NCI-H2029 (cell line): Measurements from ENCODE around the gene TDRD10.
"Not testable (repeated sequence)": the region's sequence is repeated elsewhere in the genome, so short reads cannot be mapped to it uniquely, and the experiment has no call there.

Source experiments
- DNase-seq: peaks from one replicate; lab custom pipeline; 2025; lab: John Stamatoyannopoulos, UW

Gene TDRD10

DNA sequence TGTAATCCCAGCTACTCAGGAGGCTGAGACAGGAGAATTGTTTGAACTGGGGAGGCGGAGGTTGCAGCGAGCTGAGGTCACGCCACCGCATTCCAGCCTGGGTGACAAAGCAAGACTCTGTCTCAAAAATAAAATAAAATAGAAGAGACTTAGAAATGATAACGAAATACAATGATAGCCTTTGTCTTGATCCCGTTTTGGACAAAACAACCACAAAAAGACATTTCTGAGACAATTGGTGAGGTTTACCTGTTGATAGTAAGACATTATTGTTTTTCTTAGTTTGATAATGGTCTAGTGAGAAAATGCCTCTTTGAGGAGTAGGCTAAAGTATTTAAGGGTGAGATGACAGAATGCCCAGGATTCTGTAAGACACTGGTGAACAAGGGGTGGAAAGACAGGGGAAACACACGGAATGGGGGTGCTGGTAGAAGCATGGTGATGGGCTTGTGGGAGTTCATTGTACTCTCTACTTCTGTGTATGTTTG is 12.1 kb downstream of the TDRD10 start:
- no peak for DNase-seq

GRCh38 chr1:154517661-154518060 is 15.6 kb downstream of the TDRD10 start:
- no peak for DNase-seq

DNA sequence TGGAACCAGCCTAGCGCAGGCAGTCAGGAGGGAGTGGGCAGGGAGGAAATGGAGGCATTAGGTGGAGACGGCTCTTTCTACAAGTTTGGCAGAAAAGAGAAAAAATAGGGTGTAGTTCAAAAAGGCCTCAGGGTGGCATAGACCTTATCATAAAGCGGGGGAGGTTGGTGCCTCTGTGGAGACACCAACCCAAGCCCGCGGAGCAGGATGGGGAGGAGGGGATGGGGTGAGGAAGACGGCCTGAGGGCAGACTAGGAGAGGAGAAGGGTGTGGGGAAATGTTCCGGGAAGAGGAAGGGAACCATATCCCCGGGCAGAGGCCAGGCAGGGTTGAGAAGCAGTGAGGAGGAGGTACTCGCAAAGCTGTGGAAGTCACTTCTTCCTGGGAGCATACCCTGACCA is 17.6 kb downstream of the TDRD10 start:
- no peak for DNase-seq

DNA sequence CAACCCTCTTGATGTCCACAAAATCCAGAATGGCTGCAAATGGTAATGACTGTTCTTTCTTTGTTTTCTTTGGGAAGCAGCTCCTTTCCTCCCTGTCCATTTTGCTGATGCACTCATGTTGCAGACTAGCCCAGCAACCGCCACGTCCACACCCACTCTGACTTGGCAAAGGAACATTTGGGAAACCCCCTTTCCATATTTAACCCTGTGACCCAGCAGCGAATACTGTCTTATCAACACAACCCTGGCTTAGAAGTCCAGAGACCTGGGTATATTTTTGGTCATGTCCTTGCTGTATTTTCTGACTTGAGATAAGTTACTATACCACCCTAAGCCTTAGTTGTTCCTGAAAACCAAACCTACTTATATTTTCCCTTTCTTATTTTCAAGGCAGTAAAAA is 18.3 kb downstream of the TDRD10 start:
- DNase-seq = no peak

GRCh38 chr1:154521695-154522094 is 19.7 kb downstream of the TDRD10 start:
- peak; percentile 56 for DNase-seq

GRCh38 chr1:154524881-154525280 is 22.9 kb downstream of the TDRD10 start:
- DNase-seq = no peak

DNA sequence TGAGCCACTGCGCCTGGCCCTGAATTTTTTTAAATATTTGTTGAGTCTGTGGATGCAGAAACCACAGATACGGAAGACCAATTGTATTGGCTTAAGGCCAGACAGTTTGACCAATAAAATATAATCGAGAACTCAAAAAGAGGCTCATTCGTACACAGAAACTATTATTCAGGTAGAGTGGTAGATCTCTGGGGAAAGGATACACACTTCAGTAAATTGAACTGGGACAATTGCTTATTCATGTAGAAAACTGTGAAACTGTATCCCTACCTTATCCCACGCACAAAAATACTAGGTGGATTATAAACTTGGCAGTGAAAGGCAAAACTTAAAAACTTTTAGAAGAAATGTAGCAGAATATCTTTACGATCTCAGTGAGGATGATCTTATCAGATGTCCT is 25.2 kb downstream of the TDRD10 start:
- DNase-seq = peak; percentile 41

GRCh38 chr1:154529308-154529707 is 27.3 kb downstream of the TDRD10 start:
- no peak for DNase-seq

DNA sequence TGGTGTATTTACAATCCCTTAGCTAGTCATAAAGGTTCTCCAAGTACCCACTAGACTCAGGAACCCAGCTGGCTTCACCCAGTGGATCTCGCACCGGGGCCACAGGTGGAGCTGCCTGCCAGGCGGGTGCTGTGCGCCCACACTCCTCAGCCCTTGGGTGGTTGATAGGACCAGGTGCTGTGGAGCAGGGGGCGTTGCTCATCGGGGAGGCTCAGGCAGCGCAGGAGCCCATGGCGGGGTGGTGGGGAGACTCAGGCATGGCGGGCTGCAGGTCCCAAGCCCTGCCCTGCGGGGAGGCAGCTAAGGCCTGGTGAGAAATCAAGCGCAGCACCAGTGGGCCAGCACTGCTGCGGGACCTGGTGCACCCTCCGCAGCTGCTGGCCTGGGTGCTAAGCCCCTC is 29.9 kb downstream of the TDRD10 start:
- not testable (repeated sequence) for DNase-seq

- no peak for DNase-seq
Observed at GRCh38 chr1:154533952-154534844, 32.2 kb downstream of the TDRD10 start.

- DNase-seq = no peak
Observed at GRCh38 chr1:154536570-154536969, 34.6 kb downstream of the TDRD10 start.

DNA sequence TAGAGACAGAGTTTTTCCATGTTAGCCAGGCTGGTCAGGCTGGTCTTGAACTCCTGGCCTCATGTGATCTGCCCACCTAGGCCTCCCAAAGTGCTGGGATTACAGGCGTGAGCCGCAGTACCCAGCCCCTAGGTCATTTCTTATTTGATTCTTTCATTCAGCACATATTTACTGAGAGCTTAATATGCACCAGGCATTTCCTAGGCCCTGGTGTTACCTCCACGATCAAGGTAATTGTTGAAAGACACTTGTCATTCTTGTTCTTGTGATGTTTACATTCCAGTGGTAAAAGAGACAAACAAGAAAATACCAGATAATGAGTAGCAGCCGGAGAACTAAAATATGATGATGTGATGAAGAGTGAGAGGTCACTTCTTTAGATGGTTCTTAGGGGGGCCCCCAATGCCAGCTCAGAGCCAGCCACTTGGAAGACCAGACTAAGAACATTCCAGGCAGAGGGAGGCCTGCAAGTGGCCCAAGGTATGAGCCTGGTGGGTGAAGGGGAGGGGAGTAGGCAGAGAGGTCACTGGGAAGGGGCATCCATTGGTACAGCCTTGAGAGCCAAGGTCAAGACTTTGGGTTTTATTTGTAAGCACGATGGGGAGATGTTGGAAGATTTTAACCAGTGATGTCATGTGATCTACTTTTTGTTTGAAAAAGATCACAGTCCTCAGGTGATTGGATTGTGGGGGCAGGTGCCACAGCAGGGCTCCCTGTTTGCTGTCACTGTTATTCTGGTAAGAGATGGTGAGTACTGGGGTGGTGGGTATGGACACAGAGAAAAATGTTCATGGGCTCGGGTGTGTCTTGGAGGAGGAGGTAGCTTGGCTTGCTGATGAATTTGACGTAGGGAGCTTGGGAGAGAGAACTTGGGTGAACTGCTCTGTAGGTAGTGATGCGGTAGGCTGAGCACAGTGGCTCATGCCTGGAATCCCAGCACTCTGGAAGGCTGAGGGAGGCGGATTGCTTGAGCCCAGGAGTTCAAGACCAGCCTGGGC is 37.8 kb downstream of the TDRD10 start:
- no peak for DNase-seq

DNA sequence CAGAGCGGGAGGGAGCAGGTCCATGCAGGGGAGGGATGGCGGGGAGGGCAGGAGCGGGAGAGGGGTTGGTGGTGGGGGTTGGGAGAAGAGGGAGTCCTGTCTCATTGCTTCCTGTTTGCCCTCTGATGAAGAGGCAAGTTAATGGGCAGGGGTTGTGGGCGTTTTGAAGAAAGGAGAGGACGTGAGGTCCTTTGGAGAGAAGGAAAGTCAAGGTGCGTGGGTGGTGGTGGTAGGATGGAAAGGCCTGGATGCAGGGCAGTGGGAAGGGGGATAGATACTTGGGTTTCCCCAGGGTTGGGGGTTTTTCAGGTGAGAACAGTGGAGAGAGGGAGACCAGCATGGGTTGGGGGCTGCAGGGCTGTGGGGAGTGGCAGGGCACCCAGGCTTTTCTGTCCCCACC is 39.2 kb downstream of the TDRD10 start:
- DNase-seq = no peak

DNA sequence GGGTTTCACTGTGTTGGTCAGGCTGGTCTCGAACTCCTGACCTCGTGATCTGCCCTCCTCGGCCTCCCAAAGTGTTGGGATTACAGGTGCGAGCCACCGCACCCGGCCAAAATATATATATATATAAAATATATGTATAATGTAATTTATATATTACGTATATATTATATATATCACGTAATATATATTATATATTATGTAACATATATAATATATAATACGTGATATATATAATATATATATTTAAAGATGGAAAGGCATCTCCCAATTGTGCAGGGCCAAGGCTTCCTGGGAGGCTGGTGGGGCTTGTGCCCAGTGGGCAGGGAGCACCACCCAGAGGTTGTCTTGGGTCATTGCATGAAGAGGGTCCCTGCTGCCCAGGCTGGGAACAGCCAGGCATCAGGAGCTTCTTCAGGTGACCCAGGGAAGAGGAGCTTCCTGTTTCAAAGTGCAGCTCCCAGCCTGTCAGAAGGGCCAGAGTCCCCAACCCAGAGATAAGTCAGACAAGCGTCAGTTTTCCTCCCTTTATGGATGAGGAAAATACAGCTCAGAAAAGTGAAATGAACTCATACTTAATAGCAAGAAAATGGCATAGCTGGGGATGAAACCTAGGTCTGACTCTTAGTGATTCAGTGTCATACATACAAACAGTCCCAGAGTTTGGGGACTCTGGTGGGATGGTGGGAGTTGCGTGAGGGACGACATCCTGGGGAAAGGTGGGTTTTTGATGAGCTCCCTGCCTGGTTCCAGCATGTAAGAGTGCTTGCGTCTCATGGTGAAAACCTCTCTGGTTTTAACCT is 44.4 kb downstream of the TDRD10 start:
- peak; percentile 64 for DNase-seq

GRCh38 chr1:154547105-154547732 is 45.2 kb downstream of the TDRD10 start:
- DNase-seq = no peak

GRCh38 chr1:154548028-154548427 is 46.0 kb downstream of the TDRD10 start:
- DNase-seq = no peak

DNA sequence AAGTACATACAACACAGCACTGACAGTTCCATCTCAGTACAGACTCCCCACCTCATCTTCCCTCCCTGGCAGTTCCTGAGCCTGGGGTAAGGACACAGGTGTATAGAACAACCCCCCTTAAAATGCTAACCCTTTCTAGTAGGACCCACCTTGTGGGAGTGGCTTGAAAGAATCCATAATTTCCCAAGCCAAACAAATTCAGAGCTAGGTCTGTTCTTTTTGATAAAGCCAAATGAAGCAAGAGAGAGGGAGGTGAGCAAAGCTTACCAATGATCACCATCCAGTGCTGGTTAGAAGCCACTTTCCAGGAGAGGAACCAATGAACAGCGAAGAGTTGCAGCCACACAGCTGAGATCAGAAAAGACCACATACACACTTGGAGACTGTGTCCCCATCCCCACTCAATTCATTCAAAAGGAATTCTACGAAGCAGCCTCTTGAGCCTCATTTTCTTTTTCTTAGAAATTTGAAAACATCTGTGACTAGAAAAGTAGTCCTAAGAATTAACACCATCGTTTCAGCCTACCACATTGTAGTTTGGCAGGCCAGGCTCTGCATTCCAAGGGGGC is 47.3 kb downstream of the TDRD10 start:
- no peak for DNase-seq

- DNase-seq = no peak
Observed at GRCh38 chr1:154550070-154550469, 48.1 kb downstream of the TDRD10 start.

GRCh38 chr1:154550657-154551056 is 48.6 kb downstream of the TDRD10 start:
- no peak for DNase-seq

- no peak for DNase-seq
Observed at GRCh38 chr1:154551474-154551873, 49.5 kb downstream of the TDRD10 start.

DNA sequence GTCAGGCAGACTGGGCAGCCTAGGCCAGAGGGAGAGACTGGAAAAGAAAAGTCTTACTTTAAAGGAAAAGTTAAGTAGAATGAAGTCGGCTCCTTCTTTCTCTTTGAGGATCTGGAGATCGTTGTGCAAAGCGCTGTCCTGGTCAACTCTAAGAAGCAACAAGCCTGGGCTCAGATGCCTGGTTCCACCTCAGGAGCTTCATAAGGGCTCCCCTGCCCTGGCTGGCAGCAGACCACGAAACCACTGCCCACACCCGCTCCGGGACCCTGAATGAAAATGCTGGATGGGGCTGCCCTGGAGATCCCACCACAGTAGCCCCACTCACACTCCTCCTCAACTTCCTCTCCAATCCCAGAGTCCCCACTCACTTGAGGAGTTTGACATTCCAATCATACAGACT is 50.0 kb downstream of the TDRD10 start:
- no peak for DNase-seq
